NCI-H460 (cell line): ENCODE results near the gene PCK1. TPM values are rescaled to one million over a fixed set of nuclear protein-coding genes. Genes with fewer than 3 reads are reported as not detected.

Experiments used
- DNase-seq: peaks from one replicate; pipeline ENCODE4 v3.0.0-alpha.2; 2016; ENCODE audit warnings: low read depth; ENCODE audit errors: extremely low read depth
- total RNA-seq: library from RNA; depleted of rRNA; stranded (reverse); fragments of >200 nt; shearing (Covaris generic); gene quantifications from 2 replicates; pipeline ENCODE4 v1.2.3, GENCODE V29; 2014

Gene PCK1
- total RNA-seq, 1 experiment from 2014 or later = 0.32 TPM

DNA sequence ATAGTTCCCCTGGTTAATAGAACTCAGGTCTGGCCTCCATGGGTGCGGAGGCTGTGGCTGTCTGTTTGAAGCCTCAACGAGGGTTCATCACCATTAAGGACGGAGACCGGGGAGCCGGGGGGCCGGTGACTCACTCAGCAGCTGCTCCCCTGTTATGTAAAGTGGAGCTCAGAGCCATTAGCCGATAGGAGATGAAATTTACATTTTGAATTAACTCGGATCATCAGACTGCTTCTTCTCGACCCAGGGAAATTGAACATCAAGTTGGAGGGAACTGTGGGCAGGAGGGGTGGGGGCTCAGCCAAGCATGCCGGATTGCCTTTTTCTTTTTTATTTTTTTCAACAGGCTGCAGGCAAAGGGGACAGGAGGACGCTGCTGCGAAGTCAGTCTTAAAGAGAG, 12.3 kb downstream of the PCK1 start:
- DNase-seq = no peak

DNA sequence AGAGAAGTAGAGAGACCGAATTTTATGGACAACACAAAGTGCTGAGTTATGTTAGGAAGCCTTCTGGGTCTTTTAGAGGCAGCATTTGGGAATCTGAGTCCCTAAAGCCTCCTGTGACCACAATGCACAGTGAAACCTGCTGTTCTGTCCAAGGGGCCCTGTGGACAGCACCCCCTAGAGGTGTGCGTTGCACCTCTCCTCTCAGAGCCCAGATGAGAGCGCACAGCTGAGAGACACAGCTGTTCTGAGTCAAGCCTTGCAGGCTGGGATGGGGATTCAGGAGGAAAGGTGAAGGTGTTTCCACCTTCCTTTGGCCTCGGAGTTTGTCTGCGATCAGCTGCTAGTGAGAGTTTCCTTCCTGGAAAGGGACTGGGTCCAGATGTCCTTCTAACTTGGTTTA, 13.0 kb downstream of the PCK1 start:
- no peak for DNase-seq

DNA sequence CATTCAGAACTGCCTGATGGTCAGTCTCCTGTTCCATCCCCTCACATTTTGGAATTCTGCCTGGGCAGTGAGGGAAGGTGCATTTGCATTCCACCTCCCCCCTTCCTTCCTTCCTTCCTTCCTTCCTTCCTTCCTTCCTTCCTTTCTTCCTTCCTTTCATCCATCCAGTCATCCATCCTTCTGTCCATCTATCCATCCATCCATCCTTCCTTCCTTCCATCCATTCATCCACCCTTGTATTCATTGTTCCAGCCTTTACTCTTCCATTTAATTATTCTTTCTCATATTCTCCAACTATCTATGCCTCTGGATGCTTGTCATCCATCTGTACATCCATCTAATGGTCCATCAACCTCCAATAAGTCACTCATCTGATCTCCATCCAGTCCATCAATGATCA, 14.0 kb downstream of the PCK1 start:
- DNase-seq = no peak

DNA sequence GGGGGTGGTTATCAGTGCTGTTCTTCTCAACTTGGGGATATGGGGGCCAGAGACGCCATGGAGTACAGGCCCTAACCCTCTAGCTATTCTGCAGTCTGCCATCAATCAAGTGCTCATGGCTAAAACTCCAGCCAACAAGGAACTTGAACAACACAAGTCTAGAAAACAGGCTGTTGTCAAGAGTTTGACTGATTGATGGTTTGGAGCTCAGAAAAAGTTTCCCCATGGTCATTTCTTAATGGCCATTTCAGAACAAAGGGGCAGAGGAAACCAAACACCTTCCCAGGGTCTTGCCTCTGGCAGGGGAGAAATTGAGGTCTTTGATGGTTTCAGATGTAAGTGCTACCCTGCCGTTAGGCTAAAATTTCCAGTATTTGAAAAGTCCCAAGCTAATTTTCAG, 15.1 kb downstream of the PCK1 start:
- DNase-seq = no peak

DNA sequence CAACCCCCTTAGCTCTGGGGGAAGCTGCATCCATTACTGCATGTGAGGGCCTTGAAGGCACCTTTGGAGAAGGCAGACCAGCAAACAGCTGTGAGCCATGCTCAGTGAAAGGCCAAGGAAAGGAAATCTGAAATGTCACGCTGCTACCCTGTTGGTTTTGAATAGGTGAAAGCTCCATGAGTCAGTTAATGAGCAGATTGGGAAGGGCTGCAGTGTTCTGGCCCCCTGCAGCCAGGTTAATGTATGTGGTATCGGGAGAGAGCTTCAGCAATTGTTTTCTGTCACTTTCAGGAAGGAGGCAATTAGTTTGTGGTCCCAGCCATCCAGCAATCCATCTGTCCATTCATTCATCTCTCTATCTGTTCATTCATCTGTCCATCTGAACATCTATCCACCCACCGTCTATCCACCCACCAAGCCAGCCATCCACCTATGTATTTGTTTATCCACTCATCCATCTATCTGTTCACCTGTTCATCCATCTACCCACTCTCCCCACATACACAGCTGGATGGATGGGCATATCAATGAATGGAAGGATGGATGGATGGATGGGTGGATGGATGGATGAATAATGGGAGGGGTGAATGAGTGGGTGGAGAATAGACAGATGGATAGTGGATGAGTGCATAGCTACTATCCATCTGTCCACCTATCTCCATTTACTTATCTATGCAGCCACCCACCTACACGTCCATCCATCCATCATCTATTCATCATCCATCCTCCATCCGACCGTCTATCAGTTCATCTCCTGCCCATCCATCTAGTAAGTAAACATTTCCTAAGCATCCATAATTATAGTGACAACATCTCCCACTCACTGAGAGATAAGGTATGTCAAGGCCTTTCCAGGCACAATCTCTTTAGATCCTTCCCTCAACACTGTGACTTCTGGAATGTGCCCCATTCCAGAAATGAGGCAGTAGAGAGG, 16.0 kb downstream of the PCK1 start:
- no peak for DNase-seq

GRCh38 chr20:57577679-57578475, 17.0 kb downstream of the PCK1 start:
- no peak for DNase-seq

DNA sequence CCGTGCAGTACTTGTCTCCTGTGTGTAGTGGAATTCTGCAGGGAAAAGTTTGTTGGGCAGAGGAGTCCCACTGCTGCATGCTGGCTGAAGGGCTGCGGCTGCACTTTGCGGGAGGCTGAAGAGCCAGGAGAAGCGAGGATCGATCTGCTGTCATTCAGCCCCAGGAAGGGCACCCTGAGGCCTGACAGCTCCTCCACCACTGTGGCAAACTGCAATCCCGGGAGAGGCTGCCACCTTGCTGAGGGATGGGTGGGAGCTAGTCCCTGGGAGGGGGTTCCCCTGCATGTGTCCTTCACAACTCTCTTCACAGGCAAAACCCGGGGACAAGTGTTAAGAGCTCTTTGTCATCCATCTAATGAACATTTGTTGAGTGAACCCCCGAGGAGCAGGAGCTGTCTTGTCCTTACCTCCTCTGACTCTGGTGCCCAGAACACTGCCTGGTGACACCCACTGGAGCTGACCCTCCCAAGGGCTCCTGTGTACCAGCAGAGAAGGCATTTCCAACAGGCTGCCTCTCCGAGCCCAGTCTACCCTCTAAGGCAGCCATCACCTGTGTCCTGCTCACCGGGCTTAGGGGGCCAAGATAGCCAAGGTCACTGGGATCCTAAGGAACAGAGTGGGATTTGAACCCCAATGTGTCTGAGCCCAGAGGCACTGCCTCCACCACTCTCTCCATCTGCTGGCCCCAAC, 17.7 kb downstream of the PCK1 start:
- no peak for DNase-seq

DNA sequence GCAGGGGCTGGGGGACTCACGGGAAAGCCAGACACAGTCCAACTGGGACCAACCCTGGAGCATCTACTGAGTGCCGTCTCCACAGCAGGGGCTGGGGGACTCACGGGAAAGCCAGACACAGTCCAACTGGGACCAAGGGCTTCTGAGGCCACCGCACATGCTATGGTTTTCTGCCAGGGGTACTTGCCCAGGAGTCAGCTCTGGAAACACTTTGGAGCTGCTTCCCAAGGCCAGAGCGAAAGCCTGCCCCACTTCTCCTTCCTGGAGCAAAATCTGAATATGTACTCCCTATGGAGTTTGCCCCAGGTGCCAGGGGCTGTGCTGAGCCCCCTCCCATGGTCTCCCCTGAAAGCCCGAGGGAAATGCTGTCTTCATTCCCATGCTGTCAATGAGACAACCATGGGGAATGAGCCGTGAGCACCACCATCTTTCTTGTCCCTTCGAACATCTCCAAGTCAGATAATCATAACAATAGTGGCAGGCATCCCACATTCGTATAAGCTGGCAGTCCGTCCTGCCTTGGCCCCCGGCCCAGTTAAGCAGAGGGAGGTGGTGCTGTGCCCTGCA, 18.5 kb downstream of the PCK1 start:
- no peak for DNase-seq

- DNase-seq = no peak
Measured at GRCh38 chr20:57579898-57580447, 19.1 kb downstream of the PCK1 start.

DNA sequence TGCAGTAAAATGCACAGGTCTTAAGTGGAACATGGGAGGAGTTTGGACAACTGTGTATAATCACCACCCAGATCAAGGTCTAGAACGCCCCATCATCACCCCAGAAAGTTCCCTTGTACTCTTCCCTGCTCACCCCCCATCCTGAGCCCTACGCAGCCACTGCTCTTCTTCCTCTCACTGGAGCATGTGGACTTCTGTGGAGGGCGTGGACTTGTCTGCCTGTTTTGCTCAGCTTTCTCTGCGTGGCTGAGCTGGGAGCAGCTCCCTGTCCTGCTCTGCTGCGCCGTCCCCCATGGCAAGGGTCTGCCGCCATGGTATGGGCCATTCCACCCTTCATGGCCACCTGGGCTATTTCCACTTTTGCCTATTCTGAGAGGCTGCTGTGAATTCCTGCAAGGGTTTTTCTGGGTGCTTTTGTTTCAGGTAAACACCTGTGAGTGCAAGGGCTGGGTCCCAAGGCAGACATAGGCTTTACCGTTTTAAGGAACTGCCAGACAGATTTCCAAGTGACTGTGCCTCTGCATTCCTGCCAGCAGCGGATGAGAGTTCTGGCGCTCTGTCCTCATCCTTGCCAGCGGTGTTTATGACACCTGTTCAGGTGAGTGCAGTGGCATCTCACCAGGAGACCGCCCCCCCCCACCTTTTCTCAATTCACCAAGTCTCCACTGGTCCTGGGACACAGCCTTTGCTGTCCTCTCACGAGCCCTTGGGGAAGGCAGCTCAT, 19.7 kb downstream of the PCK1 start:
- no peak for DNase-seq

DNA sequence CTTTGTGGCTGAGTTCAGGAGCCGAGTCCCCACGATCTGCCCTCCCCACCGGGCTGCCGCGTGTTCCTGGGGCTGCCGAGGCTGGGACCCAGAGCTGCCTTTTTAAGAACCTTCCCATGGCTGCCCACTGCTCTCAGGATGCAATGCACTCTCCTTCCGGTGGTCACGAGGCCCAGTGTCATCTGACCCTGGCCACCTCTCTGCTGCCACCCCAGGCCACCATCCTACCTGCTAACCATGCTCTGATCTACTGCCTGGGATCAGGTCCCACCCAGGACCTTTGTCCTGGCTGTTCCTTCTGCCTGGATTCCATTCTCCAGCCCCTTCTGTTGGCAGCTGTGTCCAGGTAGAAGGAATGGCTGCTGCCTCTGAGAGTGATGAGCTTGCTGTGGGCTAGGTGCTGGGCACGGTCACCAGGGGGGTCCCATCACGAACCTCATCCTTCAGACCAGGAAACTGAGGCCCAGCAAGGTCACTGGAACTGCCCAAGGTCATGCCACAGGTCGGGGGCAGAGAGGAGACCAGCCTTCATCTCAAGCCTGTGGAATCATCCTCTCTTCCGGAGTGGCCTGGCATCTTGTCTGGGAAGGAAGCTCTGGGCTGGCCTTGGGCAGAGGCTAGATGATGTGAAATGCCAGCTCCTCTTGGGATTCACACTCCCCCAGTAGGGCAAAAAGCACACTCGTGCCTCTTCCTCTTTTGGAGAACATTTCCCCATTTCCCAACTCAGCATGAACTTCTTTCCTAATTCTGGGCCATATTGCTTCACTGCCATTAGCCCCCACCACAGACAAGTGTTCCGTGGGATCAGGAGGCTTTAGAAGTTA, 20.5 kb downstream of the PCK1 start:
- no peak for DNase-seq

- no peak for DNase-seq
Measured at GRCh38 chr20:57582029-57582378, 21.1 kb downstream of the PCK1 start.

DNA sequence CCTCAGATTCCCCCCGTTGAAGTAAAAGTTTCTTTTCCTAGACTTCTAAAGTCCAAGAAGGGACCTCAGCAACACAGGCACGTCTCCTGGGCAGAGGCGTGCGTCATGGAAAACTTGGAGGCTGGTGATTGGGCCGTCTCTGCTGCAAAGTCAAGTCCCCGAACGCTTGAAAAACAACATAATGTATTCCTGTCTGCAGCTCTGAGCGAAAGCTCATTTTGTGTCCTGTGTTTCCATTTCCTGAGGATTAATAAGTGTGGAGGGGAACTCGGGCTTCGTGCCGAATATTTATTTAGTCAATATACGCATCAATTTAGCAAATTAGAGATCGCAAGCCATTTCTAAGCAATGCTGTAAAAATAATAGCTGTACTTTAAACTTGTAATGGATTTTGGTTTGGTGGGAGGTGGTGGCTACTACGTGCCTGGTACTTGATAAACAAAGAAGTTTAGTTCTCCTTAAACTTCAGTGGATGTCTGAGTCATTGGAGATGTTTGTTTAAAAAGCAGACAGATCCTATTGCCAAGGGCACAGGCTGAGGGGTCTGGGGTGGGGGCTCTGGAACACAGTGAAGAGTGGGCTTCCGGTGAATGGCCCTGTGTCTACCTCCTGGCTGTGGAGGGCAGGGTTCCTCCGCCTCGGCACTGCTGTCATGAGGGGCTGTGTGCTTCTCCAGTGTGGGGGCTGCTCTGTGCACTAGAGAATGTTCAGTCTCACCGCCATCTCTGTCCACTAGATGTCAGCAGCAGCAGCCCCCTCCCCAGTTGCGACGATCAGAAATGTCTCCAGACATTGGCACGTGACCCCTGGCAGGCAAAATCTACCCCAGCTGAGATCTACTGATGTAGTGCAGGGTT, 21.8 kb downstream of the PCK1 start:
- DNase-seq = no peak

DNA sequence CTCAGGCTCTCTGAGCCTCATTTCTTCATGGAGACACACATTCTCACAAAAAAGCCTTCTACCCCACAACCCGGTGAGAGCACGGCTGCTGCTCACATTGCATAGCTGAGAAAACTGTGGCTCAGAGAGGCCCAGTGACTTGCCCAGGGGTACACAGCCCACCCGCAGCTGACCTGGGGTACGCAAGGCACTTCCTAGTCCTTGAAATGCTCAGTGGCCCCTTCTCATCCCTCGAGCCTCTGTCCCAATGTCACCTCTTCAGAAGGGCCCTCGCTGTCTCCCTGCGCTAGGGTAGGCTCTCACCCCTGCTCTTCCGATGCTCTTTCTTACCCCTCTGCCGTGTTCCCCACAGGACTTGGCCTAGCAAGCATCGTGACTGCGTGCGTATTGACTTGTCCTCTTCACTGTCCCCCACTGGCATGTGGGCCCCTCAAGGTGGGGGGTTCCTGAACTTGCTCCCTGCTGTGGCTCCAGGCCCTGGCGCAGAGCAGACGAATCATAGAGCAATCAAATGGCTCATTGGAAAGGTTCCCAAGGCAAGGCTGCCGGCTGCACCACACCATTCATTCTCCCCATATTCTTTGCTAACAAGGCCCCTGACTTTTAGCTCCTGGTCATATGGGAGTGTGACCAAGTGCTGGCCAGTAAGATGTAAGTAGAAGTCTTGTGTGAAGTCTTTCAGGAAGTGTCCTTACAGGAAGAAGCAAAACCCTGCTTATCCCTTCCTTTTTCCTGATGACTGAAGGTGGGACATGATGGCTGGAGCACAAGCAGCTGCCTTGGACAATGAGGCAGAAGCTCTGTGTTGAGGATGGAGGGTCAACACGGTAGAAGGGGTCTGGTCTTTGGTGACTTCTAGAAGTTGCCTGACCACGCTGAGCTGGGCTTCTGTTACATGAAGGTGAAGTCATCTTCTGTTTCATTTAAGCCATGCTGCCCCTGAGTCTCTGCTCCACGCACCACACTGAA, 22.7 kb downstream of the PCK1 start:
- DNase-seq = no peak

DNA sequence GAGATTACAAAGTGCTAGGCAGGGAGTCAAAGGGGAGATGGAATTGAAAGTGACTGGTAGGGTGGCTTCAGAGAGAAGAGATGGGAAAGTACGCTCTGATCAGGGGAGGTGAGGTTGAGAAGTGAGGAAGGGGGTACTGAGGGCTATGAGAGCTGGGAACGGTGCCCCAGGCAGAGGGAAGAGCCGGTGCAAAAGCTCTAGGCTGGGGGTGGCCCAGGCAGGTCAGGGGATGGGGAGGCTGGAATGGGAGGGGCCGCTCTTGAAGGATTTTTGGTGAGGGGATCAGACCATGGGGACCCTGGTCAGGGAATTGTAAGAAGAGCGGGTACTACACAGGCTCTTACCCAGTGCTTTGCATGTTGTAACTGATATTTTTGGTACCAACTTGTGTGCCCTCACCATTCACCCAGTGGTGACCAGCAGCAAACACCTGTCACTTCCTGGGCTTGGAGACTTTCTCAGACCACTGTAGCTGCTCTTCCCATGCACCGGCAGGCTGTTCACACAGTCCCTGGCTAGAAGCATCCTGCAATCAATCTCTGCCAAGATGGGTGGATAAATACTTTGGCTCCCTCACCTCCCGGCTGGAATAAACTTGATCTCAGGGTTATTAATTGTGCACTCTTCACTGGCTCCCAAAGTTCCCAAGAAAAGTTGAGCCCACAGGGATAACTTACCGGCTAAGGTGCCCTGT, 24.0 kb downstream of the PCK1 start:
- DNase-seq = no peak

DNA sequence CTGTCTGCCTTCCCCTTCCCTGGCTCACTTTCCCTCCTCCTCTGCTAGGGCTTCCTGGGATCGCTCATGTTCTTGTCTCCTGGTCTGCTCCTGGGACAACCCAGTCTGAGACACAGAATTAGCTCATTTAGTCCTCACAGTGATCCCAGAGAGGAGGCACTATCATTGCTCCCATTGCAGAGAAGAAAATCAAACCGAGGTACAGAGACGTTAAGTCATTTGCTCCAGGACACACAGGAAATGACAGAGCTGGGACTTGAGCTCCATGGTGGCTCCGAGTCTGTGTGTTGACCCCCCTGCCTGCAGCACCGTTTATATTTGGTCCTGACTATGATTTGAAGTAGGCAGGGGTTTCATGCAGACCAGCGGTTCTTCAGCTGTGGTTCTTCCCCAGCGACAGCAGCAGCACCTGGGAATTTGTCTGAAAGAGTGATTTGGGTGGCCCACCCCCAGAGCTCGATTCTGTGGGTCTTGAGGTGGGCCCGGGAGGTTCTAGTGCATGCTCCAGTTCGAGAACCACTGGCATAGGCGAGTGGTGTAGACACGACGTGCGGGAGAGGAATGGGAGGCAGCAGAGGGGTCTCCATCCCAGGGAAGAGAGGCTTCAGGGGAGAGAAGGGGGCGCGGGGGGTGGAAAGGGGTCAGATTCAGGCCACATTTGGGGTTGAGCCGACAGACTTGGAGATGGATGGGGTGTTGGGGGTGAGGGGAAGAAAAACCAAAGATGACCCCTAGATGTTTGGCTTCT, 24.7 kb downstream of the PCK1 start:
- DNase-seq = no peak
